GM12865 (cell line): ENCODE results near the gene SYT1.

Source experiments
- DNase-seq: peaks from one replicate; pipeline ENCODE4 v3.0.0; 2010; ENCODE audit warnings: low read depth
- H3K4me3 ChIP-seq: 2 replicates; pipeline ENCODE4 v1.5.1; 2011; ENCODE audit warnings: mild to moderate bottlenecking, low read depth, low read length, control low read depth
- TF ChIP-seq, protein P1 (sequence below): IDR thresholded peaks from 2 replicates; pipeline ENCODE4 v1.5.1; 2011; ENCODE audit warnings: low read length, control low read depth, low read depth, inconsistent platforms; ENCODE audit not compliant: insufficient read depth; ENCODE audit errors: missing control alignments

SYT1 gene

DNA sequence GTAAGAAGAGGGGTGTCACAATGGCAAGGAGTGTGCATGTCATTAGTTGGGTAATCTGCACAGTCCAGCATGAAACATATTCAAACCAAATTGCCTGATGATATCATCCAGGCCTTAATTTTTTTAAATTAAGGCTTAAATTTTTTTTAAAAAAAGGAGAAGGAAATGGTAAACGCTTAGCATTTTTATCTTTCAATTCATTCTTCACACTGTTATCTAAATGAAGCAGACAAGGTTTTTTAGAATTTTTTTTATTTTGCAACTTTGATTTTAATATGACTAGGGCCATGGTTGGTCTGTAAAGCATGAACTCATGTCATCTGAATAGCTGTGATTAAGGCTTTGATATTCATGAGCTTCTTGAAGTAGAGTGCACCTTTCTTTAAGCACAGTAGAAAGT lies 362.5 kb downstream of the SYT1 start:
- H3K4me3 ChIP-seq: no peak overlapping the region
- TF ChIP-seq, protein P1, sequence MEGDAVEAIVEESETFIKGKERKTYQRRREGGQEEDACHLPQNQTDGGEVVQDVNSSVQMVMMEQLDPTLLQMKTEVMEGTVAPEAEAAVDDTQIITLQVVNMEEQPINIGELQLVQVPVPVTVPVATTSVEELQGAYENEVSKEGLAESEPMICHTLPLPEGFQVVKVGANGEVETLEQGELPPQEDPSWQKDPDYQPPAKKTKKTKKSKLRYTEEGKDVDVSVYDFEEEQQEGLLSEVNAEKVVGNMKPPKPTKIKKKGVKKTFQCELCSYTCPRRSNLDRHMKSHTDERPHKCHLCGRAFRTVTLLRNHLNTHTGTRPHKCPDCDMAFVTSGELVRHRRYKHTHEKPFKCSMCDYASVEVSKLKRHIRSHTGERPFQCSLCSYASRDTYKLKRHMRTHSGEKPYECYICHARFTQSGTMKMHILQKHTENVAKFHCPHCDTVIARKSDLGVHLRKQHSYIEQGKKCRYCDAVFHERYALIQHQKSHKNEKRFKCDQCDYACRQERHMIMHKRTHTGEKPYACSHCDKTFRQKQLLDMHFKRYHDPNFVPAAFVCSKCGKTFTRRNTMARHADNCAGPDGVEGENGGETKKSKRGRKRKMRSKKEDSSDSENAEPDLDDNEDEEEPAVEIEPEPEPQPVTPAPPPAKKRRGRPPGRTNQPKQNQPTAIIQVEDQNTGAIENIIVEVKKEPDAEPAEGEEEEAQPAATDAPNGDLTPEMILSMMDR: no peak
- DNase-seq: no peak

DNA sequence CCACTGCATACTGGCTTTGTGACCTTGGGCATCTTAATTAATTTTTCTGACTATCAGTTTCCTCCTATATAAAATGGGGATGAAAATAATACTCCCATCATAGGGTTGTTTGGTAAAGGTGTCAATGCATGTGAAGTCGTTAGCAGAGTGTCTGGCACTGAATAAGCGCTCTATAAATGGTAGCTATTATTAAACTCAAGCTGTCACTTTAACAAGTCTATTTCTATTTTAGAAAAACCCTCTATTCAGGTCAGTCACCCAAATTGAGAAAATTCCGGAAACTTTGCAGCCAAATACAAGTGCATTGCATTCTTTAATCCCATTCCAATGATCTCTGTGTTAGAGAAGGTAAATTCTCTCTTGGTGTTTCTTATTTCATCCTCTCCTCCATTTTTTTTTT lies 363.1 kb downstream of the SYT1 start:
- H3K4me3 ChIP-seq: no peak overlapping the region
- TF ChIP-seq, protein P1: no peak
- DNase-seq: no peak

DNA sequence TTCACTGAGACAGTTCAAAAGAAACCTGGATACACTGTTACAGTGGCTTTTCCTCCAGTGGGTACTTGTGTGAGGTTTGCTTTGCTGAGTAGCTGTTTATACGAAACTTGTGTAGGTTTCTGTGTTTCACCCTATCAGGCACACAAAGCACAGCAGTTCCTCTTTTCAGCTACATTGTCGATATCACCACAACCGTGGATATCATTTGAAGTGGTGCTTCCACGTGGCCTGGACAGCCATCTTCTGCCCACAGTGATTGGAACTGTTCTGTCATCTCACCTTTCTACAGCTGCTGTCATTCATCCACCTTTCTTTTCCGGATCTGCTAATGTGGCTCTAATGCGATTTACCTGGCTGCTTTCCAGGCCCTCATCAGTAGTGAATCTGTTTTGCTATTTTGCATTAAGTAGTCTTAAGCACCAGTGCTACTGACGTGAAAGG lies 368.8 kb downstream of the SYT1 start:
- no peak overlapping the region for H3K4me3 ChIP-seq
- TF ChIP-seq, protein P1: no peak
- DNase-seq: peak; percentile 30

DNA sequence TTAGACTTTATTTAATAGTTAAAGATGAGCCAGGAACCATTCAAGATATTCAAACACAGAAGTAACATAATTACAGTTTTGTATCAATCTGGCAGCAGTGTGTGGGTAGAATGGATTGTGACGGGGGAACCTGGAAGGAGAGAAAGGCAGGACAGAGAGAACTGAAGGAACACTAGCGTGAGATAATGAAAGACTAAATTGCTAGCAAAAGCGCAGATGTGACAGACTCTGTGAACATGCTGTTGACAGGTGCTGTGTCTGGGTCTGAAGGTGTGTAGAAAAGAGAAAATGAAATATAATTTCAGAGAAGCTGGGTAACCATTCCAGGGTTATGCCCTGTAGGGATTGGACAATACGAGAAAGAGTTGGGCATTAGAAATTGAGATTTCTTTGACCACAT lies 372.3 kb downstream of the SYT1 start:
- H3K4me3 ChIP-seq: no peak overlapping the region
- TF ChIP-seq, protein P1: no peak
- no peak for DNase-seq

DNA sequence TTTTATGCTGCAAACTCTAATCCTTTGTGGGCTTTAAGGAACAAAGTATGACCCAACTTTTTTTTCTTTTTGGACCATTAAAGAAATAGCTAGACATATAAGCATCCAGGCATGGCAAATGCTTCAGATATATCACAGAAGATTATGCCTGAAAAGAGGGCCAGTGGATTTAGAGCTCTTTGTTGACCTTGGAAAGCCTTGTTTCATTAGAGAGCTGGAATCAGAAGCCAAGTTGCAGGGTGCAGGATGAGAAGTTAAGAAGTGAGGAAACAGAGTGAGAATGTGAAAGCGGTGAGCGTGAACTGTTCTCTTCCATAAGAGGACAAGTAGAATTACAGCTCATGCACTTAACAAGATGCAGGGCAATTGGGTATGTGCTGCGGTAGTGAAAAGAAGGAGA lies 373.7 kb downstream of the SYT1 start:
- DNase-seq: no peak
- TF ChIP-seq, protein P1: no peak
- H3K4me3 ChIP-seq: no peak overlapping the region

DNA sequence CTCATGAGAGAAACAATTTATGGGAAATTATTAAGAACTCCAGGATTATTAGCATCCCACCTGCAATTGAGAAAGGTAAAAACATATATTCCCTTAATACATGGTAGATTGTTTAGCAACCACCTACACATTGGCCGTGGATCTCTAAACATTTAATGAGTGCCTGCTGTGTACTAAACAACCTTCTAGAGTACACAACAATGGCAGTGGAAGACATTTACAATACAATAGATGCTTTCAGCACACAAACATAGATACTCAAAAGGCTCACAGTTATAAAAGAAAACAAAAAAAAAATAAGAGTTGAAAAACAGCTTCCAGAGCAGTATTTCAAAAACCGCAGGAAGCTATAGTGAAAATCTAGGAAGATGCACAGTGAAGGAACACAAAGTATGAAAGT lies 382.9 kb downstream of the SYT1 start:
- no peak for DNase-seq
- no peak overlapping the region for H3K4me3 ChIP-seq
- TF ChIP-seq, protein P1: no peak

DNA sequence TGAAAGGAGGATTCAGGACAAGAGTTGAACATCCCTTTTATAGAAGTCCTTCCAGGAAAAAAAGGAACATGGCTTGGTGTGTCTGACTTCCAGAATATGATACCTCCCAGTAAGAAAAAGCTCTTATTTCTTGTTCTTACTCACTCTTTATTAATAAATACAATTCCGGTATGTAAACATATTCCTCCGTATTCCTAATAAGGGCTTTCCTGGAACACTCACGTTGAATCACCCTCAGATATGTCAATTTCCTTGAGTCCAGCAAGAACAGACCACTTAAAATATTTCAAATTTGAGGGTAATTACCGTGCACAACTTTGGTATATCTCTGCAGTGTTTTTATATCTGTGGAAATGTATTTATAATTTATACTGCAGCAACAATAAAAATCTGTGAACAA lies 385.6 kb downstream of the SYT1 start:
- DNase-seq: no peak
- TF ChIP-seq, protein P1: no peak
- no peak overlapping the region for H3K4me3 ChIP-seq
